Keratinocyte (primary cell): ENCODE data around the gene WDFY1.

ENCODE experiments used
- EZH2 ChIP-seq: IDR thresholded peaks from one replicate; pipeline ENCODE4 v1.6.1; 2012; ENCODE audit warnings: inconsistent platforms, mild to moderate bottlenecking, low read length, moderate library complexity
- TF ChIP-seq, protein P1 (sequence below), 3 experiments: IDR thresholded peaks in 1 of 3; conservative IDR thresholded peaks in 1 of 3; optimal IDR thresholded peaks in 1 of 3; 2 replicates in 2 of 3; 3 replicates in 1 of 3; pipeline versions ENCODE3 to v1.5.1; 2011; ENCODE audit warnings: low read length in 3 of 3, mild to moderate bottlenecking in 3 of 3, moderate library complexity in 2 of 3, control low read depth in 1 of 3, inconsistent platforms in 1 of 3; ENCODE audit not compliant: insufficient read depth in 2 of 3; ENCODE audit errors: extremely low read depth in 1 of 3

DNA sequence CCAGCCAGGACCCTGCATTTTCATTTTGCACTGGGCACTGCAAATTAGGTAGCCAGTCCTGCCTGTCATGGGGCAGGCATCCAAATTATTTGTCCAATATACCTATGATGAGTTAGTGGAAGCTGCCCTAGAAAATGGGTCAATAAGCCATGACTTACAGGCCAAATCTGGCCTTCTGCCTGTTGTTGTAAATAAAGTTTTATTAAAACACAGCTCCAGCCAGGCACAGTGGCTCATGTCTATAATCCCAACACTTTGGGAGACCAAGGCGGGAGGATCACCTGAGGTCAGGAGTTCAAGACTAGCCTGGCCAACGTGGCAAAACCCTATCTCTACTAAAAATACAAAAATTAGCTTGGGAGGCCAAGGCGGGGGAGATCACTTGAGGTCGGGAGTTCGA lies 116.0 kb downstream of the WDFY1 start:
- TF ChIP-seq, protein P1, sequence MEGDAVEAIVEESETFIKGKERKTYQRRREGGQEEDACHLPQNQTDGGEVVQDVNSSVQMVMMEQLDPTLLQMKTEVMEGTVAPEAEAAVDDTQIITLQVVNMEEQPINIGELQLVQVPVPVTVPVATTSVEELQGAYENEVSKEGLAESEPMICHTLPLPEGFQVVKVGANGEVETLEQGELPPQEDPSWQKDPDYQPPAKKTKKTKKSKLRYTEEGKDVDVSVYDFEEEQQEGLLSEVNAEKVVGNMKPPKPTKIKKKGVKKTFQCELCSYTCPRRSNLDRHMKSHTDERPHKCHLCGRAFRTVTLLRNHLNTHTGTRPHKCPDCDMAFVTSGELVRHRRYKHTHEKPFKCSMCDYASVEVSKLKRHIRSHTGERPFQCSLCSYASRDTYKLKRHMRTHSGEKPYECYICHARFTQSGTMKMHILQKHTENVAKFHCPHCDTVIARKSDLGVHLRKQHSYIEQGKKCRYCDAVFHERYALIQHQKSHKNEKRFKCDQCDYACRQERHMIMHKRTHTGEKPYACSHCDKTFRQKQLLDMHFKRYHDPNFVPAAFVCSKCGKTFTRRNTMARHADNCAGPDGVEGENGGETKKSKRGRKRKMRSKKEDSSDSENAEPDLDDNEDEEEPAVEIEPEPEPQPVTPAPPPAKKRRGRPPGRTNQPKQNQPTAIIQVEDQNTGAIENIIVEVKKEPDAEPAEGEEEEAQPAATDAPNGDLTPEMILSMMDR (optimal IDR thresholded peaks at IDR 0.05 in 1 of 3, IDR thresholded peaks at IDR 0.05 in 1 of 3, conservative IDR thresholded peaks at IDR 0.05 in 1 of 3; ENCODE audit: extremely low read depth in 1 of 3, insufficient read depth in 2 of 3, low read length in 3 of 3): no peak
- TF ChIP-seq EZH2: no peak
